Activated CD4-positive, alpha-beta T cell treated with anti-CD3 and anti-CD28 coated beads, Interleukin-10, Interleukin-2, amounts not matched to agents 100 ng/mL and 50 ng/mL, durations not matched to agents 16 hours and 8 hours (primary cell): ENCODE measurements around the gene LY86.

Experiments used
- DNase-seq: peaks from one replicate; pipeline ENCODE4 v3.0.0-alpha.2; 2020

Gene LY86

GRCh38 chr6:6683969-6684833, 95.7 kb downstream of the LY86 start:
- DNase-seq: peak; percentile 91

GRCh38 chr6:6685249-6686040, 96.9 kb downstream of the LY86 start:
- peak; percentile 66 for DNase-seq

- no peak for DNase-seq
Observed at GRCh38 chr6:6686176-6686575, 97.7 kb downstream of the LY86 start.

- DNase-seq: peak; percentile 35
Observed at GRCh38 chr6:6686748-6687601, 98.5 kb downstream of the LY86 start.

GRCh38 chr6:6688283-6688682, 99.8 kb downstream of the LY86 start:
- DNase-seq: peak; percentile 44

GRCh38 chr6:6688951-6689350, 100.4 kb downstream of the LY86 start:
- no peak for DNase-seq

- DNase-seq: no peak
Observed at GRCh38 chr6:6689400-6690143, 101.1 kb downstream of the LY86 start.

- no peak for DNase-seq
Observed at GRCh38 chr6:6690144-6690483, 101.6 kb downstream of the LY86 start.

GRCh38 chr6:6694368-6694780, 105.9 kb downstream of the LY86 start:
- no peak for DNase-seq

GRCh38 chr6:6694825-6695624, 106.5 kb downstream of the LY86 start:
- DNase-seq: no peak

GRCh38 chr6:6695625-6696276, 107.2 kb downstream of the LY86 start:
- DNase-seq: no peak

- peak; percentile 48 for DNase-seq
Observed at GRCh38 chr6:6696867-6697531, 108.5 kb downstream of the LY86 start.

GRCh38 chr6:6697620-6698019, 109.1 kb downstream of the LY86 start:
- DNase-seq: no peak

- DNase-seq: no peak
Observed at GRCh38 chr6:6699741-6700367, 111.3 kb downstream of the LY86 start.

- DNase-seq: no peak
Observed at GRCh38 chr6:6700407-6701270, 112.1 kb downstream of the LY86 start.

- DNase-seq: no peak
Observed at GRCh38 chr6:6701864-6702263, 113.3 kb downstream of the LY86 start.

GRCh38 chr6:6703699-6704098, 115.2 kb downstream of the LY86 start:
- no peak for DNase-seq
